Testis (tissue), 3 donors: ENCODE measurements around the gene PRR7. TPM values are rescaled to one million over a fixed set of nuclear protein-coding genes. Genes with fewer than 3 reads are reported as not detected.

Experiments used
- DNase-seq: peaks from one replicate; pipeline ENCODE4 v3.0.0-alpha.2; 2019
- H3K27ac ChIP-seq, 2 donors: fragments of 200-600 bp; sonication (generic); one replicate each; pipeline ENCODE4 v1.5.1; 2019
- H3K27me3 ChIP-seq: fragments of 200-600 bp; sonication (generic); one replicate; pipeline ENCODE4 v1.5.1; 2019
- H3K36me3 ChIP-seq: fragments of 200-600 bp; sonication (generic); one replicate; pipeline ENCODE4 v1.5.1; 2017; ENCODE audit warnings: low read depth; ENCODE audit errors: missing control alignments
- H3K4me1 ChIP-seq: fragments of 200-600 bp; sonication (generic); one replicate; pipeline ENCODE4 v1.5.1; 2019
- H3K4me3 ChIP-seq, 2 donors: fragments of 200-600 bp; sonication (generic); one replicate each; pipeline ENCODE4 v1.5.1; 2017 to 2019
- H3K9me3 ChIP-seq: fragments of 200-600 bp; sonication (generic); one replicate; pipeline ENCODE4 v1.5.1; 2017
- CTCF ChIP-seq, 3 experiments: fragments of 450-650 bp in 2 of 3; fragments of 200-600 bp in 1 of 3; sonication (generic) in 1 of 3; IDR thresholded peaks; one replicate each; pipeline ENCODE4 v1.5.1; 2016 to 2019; ENCODE audit warnings: antibody characterized with exemption in 3 of 3, mild to moderate bottlenecking in 2 of 3, moderate library complexity in 1 of 3
- POLR2A ChIP-seq: fragments of 450-650 bp; IDR thresholded peaks from one replicate; pipeline ENCODE4 v1.6.1; 2017; ENCODE audit warnings: antibody characterized with exemption, mild to moderate bottlenecking, moderate library complexity
- WGBS, 2 donors: methylation state at CpG; one replicate each; pipeline ENCODE4 v1.1.5; 2018; 5-methylcytosine and 5-hydroxymethylcytosine counted together
- intact Hi-C: fragments of 100-400 bp; cut with DNase I; formaldehyde crosslinking; loops from one replicate; pipeline ENCODE4 v1.15.1; 2023; ENCODE audit warnings: low total_unique reads
- polyA plus RNA-seq: library from polyadenylated mRNA; stranded (reverse); fragments of 350-450 nt; fragmentation: Illumina TruSeq; extraction: RNeasy Lipid Tissue Mini Kit (QIAGEN cat#74804); gene quantifications from one replicate; pipeline ENCODE4 v1.2.3, GENCODE V29; 2014; ENCODE audit warnings: low read depth, low replicate concordance; ENCODE audit not compliant: insufficient read depth
- total RNA-seq, 2 donors: library from RNA; depleted of rRNA; stranded (reverse); fragments of >200 nt; gene quantifications; one replicate each; pipeline ENCODE4 v1.2.3, GENCODE V29; 2016

PRR7 gene
- total and polyA plus RNA-seq, 3 donors from 2014 or later: 2.8 to 23.2 (median 19.9) TPM

- Histone ChIP-seq H3K36me3 (no peaks in the 10 kb centered on the region), H3K4me3 (no peak overlapping the region), H3K9me3 (no peaks in the 10 kb centered on the region), H3K4me1 (peaks cover 49% of the 10 kb centered on the region), H3K27ac (no peak overlapping the region), H3K27me3 (no peaks in the 10 kb centered on the region)
- WGBS, 2 donors: 50 to 54% methylated on average over 10 to 11 of the region's 11 CpGs
- TF ChIP-seq CTCF (IDR thresholded peaks at IDR 0.05) (no peak), POLR2A (no peak)
- DNase-seq: no peak
- intact Hi-C loops: no loop called here
These were observed 29.2 kb downstream of the PRR7 start for GRCh38 chr5:177475563-177476427.

GRCh38 chr5:177476531-177477233 is 30.1 kb downstream of the PRR7 start:
- DNase-seq: no peak
- TF ChIP-seq CTCF (IDR thresholded peaks at IDR 0.05) (no peak), POLR2A (no peak)
- H3K27ac ChIP-seq: peak overlapping the region in 1 of 2 donors; percentile 30

GRCh38 chr5:177477701-177478477 is 31.3 kb downstream of the PRR7 start:
- TF ChIP-seq POLR2A (no peak), CTCF (IDR thresholded peaks at IDR 0.05) (no peak)

More at GRCh38 chr5:177476531-177477233, 30.1 kb downstream of the PRR7 start:
- H3K9me3 ChIP-seq: no peaks in the 10 kb centered on the region
- H3K4me3 ChIP-seq: no peak overlapping the region
- H3K36me3 ChIP-seq: no peaks in the 10 kb centered on the region
- no peaks in the 10 kb centered on the region for H3K27me3 ChIP-seq
- 81 to 85% methylated on average over 11 to 18 of the region's 18 CpGs for WGBS, 2 donors
- intact Hi-C loops: no loop called here
- peaks cover 45% of the 10 kb centered on the region for H3K4me1 ChIP-seq

GRCh38 chr5:177478711-177479646 is 32.4 kb downstream of the PRR7 start:
- Histone ChIP-seq H3K4me1 (peaks cover 35% of the 10 kb centered on the region), H3K27ac (peak overlapping the region in 1 of 2 donors; percentile 59), H3K27me3 (no peaks in the 10 kb centered on the region), H3K9me3 (no peaks in the 10 kb centered on the region), H3K4me3 (no peak overlapping the region), H3K36me3 (no peaks in the 10 kb centered on the region)
- peak; percentile 89 for DNase-seq
- intact Hi-C loops: no loop called here
- WGBS, 2 donors: 36 to 54% methylated on average over 18 of the region's 18 CpGs
- no peak for TF ChIP-seq CTCF (IDR thresholded peaks at IDR 0.05)

More at GRCh38 chr5:177477701-177478477, 31.3 kb downstream of the PRR7 start:
- Histone ChIP-seq H3K4me3 (no peak overlapping the region), H3K4me1 (peaks cover 37% of the 10 kb centered on the region), H3K9me3 (no peaks in the 10 kb centered on the region), H3K27me3 (no peaks in the 10 kb centered on the region), H3K27ac (peak overlapping the region in 1 of 2 donors; percentile 3), H3K36me3 (no peaks in the 10 kb centered on the region)
- WGBS, 2 donors: 87 to 88% methylated on average over 13 of the region's 13 CpGs
- intact Hi-C loops: no loop called here
- no peak for DNase-seq
